ENCODE results near the gene COMMD6. TPM values are rescaled to one million over a fixed set of nuclear protein-coding genes. Genes with fewer than 3 reads are reported as not detected.

Gene COMMD6
- total and polyA plus RNA-seq, 12 donors = 60.7 to 599 (median 317) TPM

DNA sequence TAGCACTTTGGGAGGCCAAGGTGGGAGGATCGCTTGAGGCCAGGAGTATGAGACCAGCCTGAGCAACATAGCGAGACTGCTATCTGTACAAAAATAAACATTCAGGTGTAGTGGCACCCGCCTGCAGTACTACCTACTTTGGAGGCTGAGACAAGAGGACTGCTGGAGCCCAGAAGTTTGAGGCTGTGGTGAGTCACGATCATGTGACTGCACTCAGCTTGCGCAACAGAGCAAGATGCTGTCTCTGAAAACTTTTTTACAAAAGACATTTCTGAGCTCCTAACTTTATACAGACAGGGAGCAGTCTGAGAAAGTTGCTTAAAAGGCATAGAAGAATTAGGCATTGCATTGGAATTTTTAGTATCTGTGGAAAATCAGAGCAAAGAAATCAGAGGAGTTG lies 45.3 kb downstream of the COMMD6 start:
- WGBS, 4 donors = 90 to 99% (median 96%) methylated on average over 5 of the region's 5 CpGs
- Histone ChIP-seq H3K36me3 (replicated peaks in 1 of 2) (no peaks in the 10 kb centered on the region), H3K9me3 (replicated peaks in 1 of 3) (no peaks in the 10 kb centered on the region), H3K27me3 (no peaks in the 10 kb centered on the region), H3K27ac (no peak overlapping the region), H3K4me3 (no peak overlapping the region), H3K4me1 (replicated peaks in 1 of 2) (peaks cover 9 to 12% of the 10 kb centered on the region in 2 donors)
- TF ChIP-seq, protein P1, sequence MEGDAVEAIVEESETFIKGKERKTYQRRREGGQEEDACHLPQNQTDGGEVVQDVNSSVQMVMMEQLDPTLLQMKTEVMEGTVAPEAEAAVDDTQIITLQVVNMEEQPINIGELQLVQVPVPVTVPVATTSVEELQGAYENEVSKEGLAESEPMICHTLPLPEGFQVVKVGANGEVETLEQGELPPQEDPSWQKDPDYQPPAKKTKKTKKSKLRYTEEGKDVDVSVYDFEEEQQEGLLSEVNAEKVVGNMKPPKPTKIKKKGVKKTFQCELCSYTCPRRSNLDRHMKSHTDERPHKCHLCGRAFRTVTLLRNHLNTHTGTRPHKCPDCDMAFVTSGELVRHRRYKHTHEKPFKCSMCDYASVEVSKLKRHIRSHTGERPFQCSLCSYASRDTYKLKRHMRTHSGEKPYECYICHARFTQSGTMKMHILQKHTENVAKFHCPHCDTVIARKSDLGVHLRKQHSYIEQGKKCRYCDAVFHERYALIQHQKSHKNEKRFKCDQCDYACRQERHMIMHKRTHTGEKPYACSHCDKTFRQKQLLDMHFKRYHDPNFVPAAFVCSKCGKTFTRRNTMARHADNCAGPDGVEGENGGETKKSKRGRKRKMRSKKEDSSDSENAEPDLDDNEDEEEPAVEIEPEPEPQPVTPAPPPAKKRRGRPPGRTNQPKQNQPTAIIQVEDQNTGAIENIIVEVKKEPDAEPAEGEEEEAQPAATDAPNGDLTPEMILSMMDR (IDR thresholded peaks at IDR 0.05) = no peak
- TF ChIP-seq POLR2A (IDR thresholded peaks at IDR 0.05) = no peak
- intact Hi-C loops (cut with DNase I) = no loop called here
- no peak for DNase-seq

DNA sequence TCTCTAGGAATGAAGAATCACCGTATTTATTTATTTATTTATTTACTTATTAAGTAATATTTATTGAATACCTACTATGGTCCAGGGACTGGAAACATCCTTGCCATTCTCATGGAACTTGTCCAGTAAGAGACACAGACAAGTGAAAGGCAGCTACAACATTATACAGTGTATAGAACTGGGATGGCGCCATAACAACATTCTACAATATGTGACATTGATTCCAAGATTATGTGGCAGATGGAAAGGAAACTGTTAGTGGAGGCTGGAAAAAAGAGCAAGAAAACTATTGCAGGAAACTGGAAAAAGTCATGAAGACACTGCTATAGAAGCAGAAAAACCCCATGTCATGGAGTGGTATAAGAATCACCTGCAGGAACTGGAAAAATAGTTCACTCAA lies 46.3 kb downstream of the COMMD6 start:
- TF ChIP-seq, protein P1 (IDR thresholded peaks at IDR 0.05) = no peak
- no peak for TF ChIP-seq POLR2A (IDR thresholded peaks at IDR 0.05)
- DNase-seq = no peak
- 87 to 92% (median 90%) methylated on average over 2 of the region's 2 CpGs for WGBS, 4 donors
- intact Hi-C loops (cut with DNase I) = no loop called here
- Histone ChIP-seq H3K27me3 (no peaks in the 10 kb centered on the region), H3K27ac (no peak overlapping the region), H3K4me1 (replicated peaks in 1 of 2) (peaks cover 9 to 12% of the 10 kb centered on the region in 2 donors), H3K4me3 (no peak overlapping the region), H3K9me3 (replicated peaks in 1 of 3) (no peaks in the 10 kb centered on the region), H3K36me3 (replicated peaks in 1 of 2) (no peaks in the 10 kb centered on the region)

DNA sequence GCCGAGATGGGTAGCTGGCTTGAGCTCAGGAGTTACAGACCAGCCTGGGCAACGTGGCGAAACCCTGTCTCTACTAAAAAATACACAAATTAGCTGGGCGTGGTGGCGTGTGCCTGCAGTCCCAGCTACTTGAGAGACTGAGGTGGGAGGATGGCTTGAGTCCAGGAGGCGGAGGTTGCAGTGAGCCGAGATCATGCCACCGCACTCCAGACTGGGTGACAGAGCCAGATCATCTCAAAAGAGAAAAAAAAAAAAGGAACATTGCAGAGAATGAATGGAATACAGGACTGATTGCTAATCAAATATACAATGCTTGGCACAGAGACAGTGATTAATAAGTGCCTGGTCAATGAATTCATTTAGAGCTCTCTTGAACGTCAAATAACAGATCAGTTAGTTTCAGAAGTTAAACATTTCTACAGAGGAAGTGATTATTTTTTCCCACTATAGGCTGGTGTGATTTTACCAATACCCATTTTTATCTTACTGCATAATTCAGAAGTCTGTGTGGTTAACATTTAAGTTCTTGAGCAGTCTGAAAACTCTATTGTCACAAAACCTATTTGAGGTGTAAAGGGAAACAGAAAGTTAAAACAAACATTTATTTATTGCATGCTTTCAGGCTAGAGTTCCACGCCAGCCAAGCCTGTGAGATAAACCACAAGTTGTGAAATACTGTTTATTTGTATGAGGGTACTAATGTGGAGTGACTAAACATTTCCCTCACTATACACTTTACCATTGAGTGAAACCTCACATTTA lies 48.0 kb downstream of the COMMD6 start:
- Histone ChIP-seq H3K4me3 (no peak overlapping the region), H3K36me3 (replicated peaks in 1 of 2) (no peaks in the 10 kb centered on the region), H3K27me3 (no peaks in the 10 kb centered on the region), H3K9me3 (replicated peaks in 1 of 3) (no peaks in the 10 kb centered on the region), H3K27ac (no peak overlapping the region), H3K4me1 (replicated peaks in 1 of 2) (peaks cover 9 to 20% of the 10 kb centered on the region in 2 donors)
- DNase-seq = peak in 2 of 7 donors; percentile 36 to 50
- intact Hi-C loops (cut with DNase I) = loop anchor here (5.0 to 10.0 kb wide), 3 partner anchors 48 to 125 kb away; partner anchors contain the start of genes COMMD6 (in 1 of the 2) and UCHL3 (in 1 of the 2)
- TF ChIP-seq POLR2A (IDR thresholded peaks at IDR 0.05) = no peak
- 44 to 67% (median 63%) methylated on average over 10 of the region's 10 CpGs for WGBS, 4 donors

DNA sequence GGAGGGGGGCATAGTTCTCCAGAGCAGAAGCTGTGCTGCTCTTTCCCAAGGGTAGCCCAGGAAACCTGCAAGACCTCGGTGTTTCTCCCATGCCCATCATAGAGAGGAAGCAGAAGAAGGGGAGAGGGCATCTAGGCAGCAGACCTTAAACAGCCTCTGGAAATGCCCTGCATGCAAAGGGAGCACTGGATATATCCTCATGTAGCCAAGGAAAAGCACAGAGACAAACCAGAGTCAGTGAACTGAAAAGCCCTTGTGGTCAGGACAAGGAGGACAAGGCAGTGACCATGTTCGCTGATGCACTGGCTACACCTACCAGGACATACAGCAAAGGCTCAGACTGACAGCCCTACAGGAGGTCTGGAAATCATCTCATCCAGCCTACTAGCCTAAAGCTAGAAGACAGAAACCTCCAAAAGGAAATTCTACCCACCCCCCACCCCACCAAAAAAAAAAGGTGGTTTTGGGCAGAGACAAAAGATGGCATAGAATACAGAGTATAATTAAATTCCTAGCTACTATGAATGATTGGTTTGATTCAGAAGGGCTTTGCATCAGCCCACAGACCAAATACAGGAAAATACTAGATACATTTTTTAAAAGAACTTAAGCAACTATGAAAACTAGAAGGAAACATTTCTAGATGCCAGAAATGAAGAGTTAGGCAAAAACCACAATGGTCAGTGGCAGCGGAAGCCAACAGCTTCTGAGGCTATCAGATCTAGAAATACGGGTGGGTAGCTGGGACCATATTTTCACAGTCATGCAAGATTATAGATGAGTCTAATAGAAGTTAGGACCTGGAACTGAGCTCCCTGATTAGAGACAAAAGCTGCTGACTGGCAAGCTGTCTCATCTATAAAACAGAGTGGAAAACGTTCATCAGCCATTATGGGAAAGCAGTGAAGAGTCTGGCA lies 51.2 kb downstream of the COMMD6 start:
- 52 to 59% (median 54%) methylated on average over 4 to 5 of the region's 5 CpGs for WGBS, 4 donors
- DNase-seq = no peak
- Histone ChIP-seq H3K9me3 (replicated peaks in 1 of 3) (no peaks in the 10 kb centered on the region), H3K4me3 (no peak overlapping the region), H3K27me3 (no peaks in the 10 kb centered on the region), H3K4me1 (replicated peaks in 1 of 2) (peaks cover 9 to 20% of the 10 kb centered on the region in 2 donors), H3K36me3 (replicated peaks in 1 of 2) (no peaks in the 10 kb centered on the region), H3K27ac (no peak overlapping the region)
- TF ChIP-seq, protein P1 (IDR thresholded peaks at IDR 0.05) = no peak
- TF ChIP-seq POLR2A (IDR thresholded peaks at IDR 0.05) = no peak
- intact Hi-C loops (cut with DNase I) = loop anchor here (5.0 to 10.0 kb wide), 3 partner anchors 51 to 122 kb away; partner anchors contain the start of genes COMMD6 (in 1 of the 2) and UCHL3 (in 1 of the 2)

All from adrenal gland (tissue), 12 donors.